Spleen (tissue), 11 donors: ENCODE results near the gene MCCD1. TPM values are rescaled to one million over a fixed set of nuclear protein-coding genes. Genes with fewer than 3 reads are reported as not detected.

Source experiments
- DNase-seq: peaks from one replicate; pipeline ENCODE4 v3.0.0-alpha.2; 2020
- H3K27ac ChIP-seq, 8 donors: fragments of 200-600 bp; sonication (generic) in 7 of 8; 1 replicate in 4 of 8; 2 replicates in 4 of 8; pipeline versions ENCODE4 v1.5.0 to v1.8.0; 2016 to 2021; ENCODE audit warnings: inconsistent platforms in 4 of 8, mild to moderate bottlenecking in 4 of 8, moderate library complexity in 1 of 8
- H3K27me3 ChIP-seq, 7 donors: fragments of 200-600 bp; sonication (generic) in 6 of 7; replicated peaks in 1 of 7; 1 replicate in 4 of 7; 2 replicates in 3 of 7; pipeline versions ENCODE4 v1.5.0 to v1.8.0; 2016 to 2021; ENCODE audit warnings: inconsistent platforms in 3 of 7, mild to moderate bottlenecking in 1 of 7
- H3K36me3 ChIP-seq, 6 donors: fragments of 200-600 bp; sonication (generic) in 5 of 6; 1 replicate in 4 of 6; 2 replicates in 2 of 6; pipeline versions ENCODE4 v1.5.0 to v1.8.0; 2016 to 2021; ENCODE audit warnings: inconsistent platforms in 2 of 6
- H3K4me1 ChIP-seq, 6 donors: fragments of 200-600 bp; sonication (generic) in 5 of 6; 1 replicate in 3 of 6; 2 replicates in 3 of 6; pipeline versions ENCODE4 v1.5.0 to v1.8.0; 2016 to 2021; ENCODE audit warnings: inconsistent platforms in 3 of 6
- H3K4me3 ChIP-seq, 8 donors: fragments of 200-600 bp; sonication (generic) in 7 of 8; 1 replicate in 4 of 8; 2 replicates in 4 of 8; pipeline versions ENCODE4 v1.5.0 to v1.8.0; 2016 to 2021; ENCODE audit warnings: inconsistent platforms in 4 of 8, mild to moderate bottlenecking in 4 of 8, moderate library complexity in 2 of 8
- H3K9me3 ChIP-seq, 8 donors: fragments of 200-600 bp; sonication (generic) in 7 of 8; 1 replicate in 4 of 8; 2 replicates in 4 of 8; pipeline versions ENCODE4 v1.5.0 to v1.8.0; 2016 to 2021; ENCODE audit warnings: inconsistent platforms in 4 of 8
- CTCF ChIP-seq, 11 experiments: fragments of 200-600 bp in 7 of 11; fragments of 450-650 bp in 4 of 11; sonication (generic) in 4 of 11; IDR thresholded peaks in 8 of 11; conservative IDR thresholded peaks in 3 of 11; 1 replicate in 7 of 11; 2 replicates in 4 of 11; pipeline versions ENCODE4 v1.4.0 to v1.8.0; 2016 to 2021; ENCODE audit warnings: antibody characterized with exemption in 11 of 11, inconsistent platforms in 4 of 11, mild to moderate bottlenecking in 1 of 11
- POLR2A ChIP-seq, 3 donors: fragments of 450-650 bp; IDR thresholded peaks; one replicate each; pipeline ENCODE4 v1.5.1; 2017; ENCODE audit warnings: antibody characterized with exemption in 3 of 3, mild to moderate bottlenecking in 1 of 3
- POLR2AphosphoS5 ChIP-seq, 3 donors: sonication (generic); formaldehyde crosslinking; IDR thresholded peaks; one replicate each; pipeline ENCODE4 v1.5.1; 2017; ENCODE audit warnings: antibody characterized with exemption in 3 of 3
- WGBS, 5 donors: extraction: QIAGEN DNeasy Blood & Tissue Kit in 3 of 5; methylation state at CpG; one replicate each; pipeline versions ENCODE4 v1.1.5 to v1.1.7; 2013 to 2018; 5-methylcytosine and 5-hydroxymethylcytosine counted together
- intact Hi-C: fragments of 100-400 bp; cut with DNase I; formaldehyde crosslinking; loops from one replicate; pipeline ENCODE4 v1.15.0; 2023; ENCODE audit warnings: low total_unique reads
- polyA plus RNA-seq, 3 donors: library from polyadenylated mRNA; stranded (reverse); fragments of 200-250 nt; gene quantifications; one replicate each; pipeline ENCODE4 v1.2.1, GENCODE V29; 2013
- total RNA-seq, 7 donors: library from RNA; depleted of rRNA in 3 of 7; stranded (reverse); fragments of >200 nt in 3 of 7; fragmentation: NEBNext Ultra II Directional in 4 of 7; extraction: Animal tissue kit (Norgen Biotek cat#: 25700) in 4 of 7; gene quantifications; one replicate each; pipeline versions ENCODE4 v1.1.0 to v1.2.1, GENCODE V29; 2016 to 2021
- donor health status: healthy with polysubstance abuse.
- donor health status: DM: no; HTN: no; CAD: no; lungs with moderate emphysema.
- donor health status: DM: no; HTN: no; CAD: no.
- donor health status: Bipolar disorder and iron deficiency.
- donor health status: healthy.
- donor health status: DM: no; HTN: no; CAD: no.
- donor health status: DM: yes; HTN: yes; CAD: no.

MCCD1 gene
- total and polyA plus RNA-seq, 10 donors = not detected

- peak; percentile 88 for DNase-seq
- Histone ChIP-seq H3K4me1 (peaks cover 76 to 99% (median 84%) of the 10 kb centered on the region in 6 donors), H3K9me3 (no peaks in the 10 kb centered on the region), H3K27me3 (no peaks in the 10 kb centered on the region), H3K4me3 (peak overlapping the region in 7 of 8 donors; percentile 1 to 64 (median 26)), H3K27ac (peak overlapping the region; percentile 75 to 92 (median 90)), H3K36me3 (peaks cover 0 to 26% (median 0%) of the 10 kb centered on the region in 6 donors)
- TF ChIP-seq CTCF (IDR thresholded peaks at IDR 0.05 in 8 of 11, conservative IDR thresholded peaks at IDR 0.05 in 3 of 11) (no peak), POLR2AphosphoS5 (IDR thresholded peaks at IDR 0.05) (peak in 2 of 3 donors; percentile 67 to 72), POLR2A (IDR thresholded peaks at IDR 0.05) (peak in 1 of 3 donors; percentile 27)
- 10 to 32% (median 23%) methylated on average over 14 of the region's 14 CpGs for WGBS, 5 donors
- intact Hi-C loops = no loop called here
Measured at GRCh38 chr6:31558631-31559500, 30.1 kb downstream of the MCCD1 start.

GRCh38 chr6:31559606-31559957 is 30.8 kb downstream of the MCCD1 start:
- WGBS, 5 donors = 17 to 31% (median 20%) methylated on average over 4 of the region's 4 CpGs
- TF ChIP-seq CTCF (IDR thresholded peaks at IDR 0.05 in 8 of 11, conservative IDR thresholded peaks at IDR 0.05 in 3 of 11) (no peak), POLR2A (IDR thresholded peaks at IDR 0.05) (no peak), POLR2AphosphoS5 (IDR thresholded peaks at IDR 0.05) (no peak)

GRCh38 chr6:31559958-31560696 is 31.4 kb downstream of the MCCD1 start:
- DNase-seq = peak; percentile 94
- peak overlapping the region in 7 of 8 donors; percentile 4 to 64 (median 26) for H3K4me3 ChIP-seq
- peaks cover 76 to 99% (median 85%) of the 10 kb centered on the region in 6 donors for H3K4me1 ChIP-seq
- intact Hi-C loops = no loop called here
- WGBS, 5 donors = 2 to 14% (median 8%) methylated on average over 7 of the region's 7 CpGs
- peak overlapping the region; percentile 75 to 92 (median 90) for H3K27ac ChIP-seq
- TF ChIP-seq CTCF (IDR thresholded peaks at IDR 0.05 in 8 of 11, conservative IDR thresholded peaks at IDR 0.05 in 3 of 11) = peak in 3 of 11 experiments; percentile 7 to 30 (median 22)
- TF ChIP-seq POLR2AphosphoS5 (IDR thresholded peaks at IDR 0.05) = peak; percentile 72 to 93 (median 92)
- TF ChIP-seq POLR2A (IDR thresholded peaks at IDR 0.05) = no peak
- H3K27me3 ChIP-seq = no peaks in the 10 kb centered on the region
- H3K9me3 ChIP-seq = no peaks in the 10 kb centered on the region
- peaks cover 0 to 20% (median 0%) of the 10 kb centered on the region in 6 donors for H3K36me3 ChIP-seq

More at GRCh38 chr6:31559606-31559957, 30.8 kb downstream of the MCCD1 start:
- H3K27ac ChIP-seq = peak overlapping the region; percentile 75 to 92 (median 90)
- peaks cover 76 to 99% (median 85%) of the 10 kb centered on the region in 6 donors for H3K4me1 ChIP-seq
- no peaks in the 10 kb centered on the region for H3K9me3 ChIP-seq
- intact Hi-C loops = no loop called here
- no peak for DNase-seq
- H3K27me3 ChIP-seq = no peaks in the 10 kb centered on the region
- H3K4me3 ChIP-seq = peak overlapping the region in 7 of 8 donors; percentile 1 to 64 (median 26)
- peaks cover 0 to 20% (median 0%) of the 10 kb centered on the region in 6 donors for H3K36me3 ChIP-seq
